SU-DHL-6 (cell line): ENCODE data around the gene TPRX1.

Source experiments
- EZH2phosphoT487 ChIP-seq: fragments of 200-600 bp; sonication (generic), shearing (Covaris generic); conservative IDR thresholded peaks from 2 replicates; pipeline ENCODE4 v1.6.1; 2018; ENCODE audit warnings: mild to moderate bottlenecking, antibody characterized with exemption, low read length, moderate library complexity, mixed read lengths
- TF ChIP-seq, protein P1 (sequence below): fragments of 200-600 bp; sonication (generic); IDR thresholded peaks from one replicate; pipeline ENCODE4 v1.5.1; 2017; ENCODE audit warnings: antibody characterized with exemption, mild to moderate bottlenecking, low read length, moderate library complexity; ENCODE audit not compliant: insufficient read depth, poor library complexity, severe bottlenecking

DNA sequence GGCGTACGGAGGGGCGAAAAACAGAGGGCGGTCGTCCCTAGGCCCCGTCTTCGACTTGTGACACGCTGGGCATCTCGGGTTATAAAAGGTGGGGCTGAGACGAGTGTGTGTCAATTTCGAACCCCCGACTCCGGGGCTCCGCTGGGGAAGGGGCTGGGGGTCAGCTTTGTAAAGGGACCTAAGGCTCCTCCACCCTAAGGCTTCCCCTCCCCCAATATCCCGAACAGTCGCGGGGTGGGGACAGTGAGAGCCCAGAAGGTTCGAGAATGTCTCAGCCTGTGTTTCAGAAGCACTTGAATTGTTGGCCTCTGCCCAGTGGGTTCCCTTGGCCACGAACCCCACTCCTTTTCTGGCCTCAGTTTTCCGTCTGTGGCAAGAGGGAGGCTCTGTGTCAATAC lies 25.4 kb downstream of the TPRX1 start:
- TF ChIP-seq, protein P1, sequence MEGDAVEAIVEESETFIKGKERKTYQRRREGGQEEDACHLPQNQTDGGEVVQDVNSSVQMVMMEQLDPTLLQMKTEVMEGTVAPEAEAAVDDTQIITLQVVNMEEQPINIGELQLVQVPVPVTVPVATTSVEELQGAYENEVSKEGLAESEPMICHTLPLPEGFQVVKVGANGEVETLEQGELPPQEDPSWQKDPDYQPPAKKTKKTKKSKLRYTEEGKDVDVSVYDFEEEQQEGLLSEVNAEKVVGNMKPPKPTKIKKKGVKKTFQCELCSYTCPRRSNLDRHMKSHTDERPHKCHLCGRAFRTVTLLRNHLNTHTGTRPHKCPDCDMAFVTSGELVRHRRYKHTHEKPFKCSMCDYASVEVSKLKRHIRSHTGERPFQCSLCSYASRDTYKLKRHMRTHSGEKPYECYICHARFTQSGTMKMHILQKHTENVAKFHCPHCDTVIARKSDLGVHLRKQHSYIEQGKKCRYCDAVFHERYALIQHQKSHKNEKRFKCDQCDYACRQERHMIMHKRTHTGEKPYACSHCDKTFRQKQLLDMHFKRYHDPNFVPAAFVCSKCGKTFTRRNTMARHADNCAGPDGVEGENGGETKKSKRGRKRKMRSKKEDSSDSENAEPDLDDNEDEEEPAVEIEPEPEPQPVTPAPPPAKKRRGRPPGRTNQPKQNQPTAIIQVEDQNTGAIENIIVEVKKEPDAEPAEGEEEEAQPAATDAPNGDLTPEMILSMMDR, result no peak
- no peak for TF ChIP-seq EZH2phosphoT487
